Eye (tissue), 1 donor: ENCODE data around the gene CTSW.
"Not testable (repeated sequence)": the region's sequence is repeated elsewhere in the genome, so short reads cannot be mapped to it uniquely, and the experiment has no call there.

Experiments
- DNase-seq: peaks from one replicate; pipeline ENCODE4 v3.0.0-alpha.2; 2015

CTSW gene

GRCh38 chr11:65886826-65887722 lies 7.4 kb downstream of the CTSW start:
- DNase-seq, result no peak

GRCh38 chr11:65887723-65888162 lies 8.1 kb downstream of the CTSW start:
- no peak for DNase-seq

- peak; percentile 98 for DNase-seq
Observed at GRCh38 chr11:65888163-65888814, 8.7 kb downstream of the CTSW start, which contains the start of gene FIBP. TSS of gene FIBP (minus strand) at chr11:65888471. CDS start at chr11:65888418, 53 bp downstream.

GRCh38 chr11:65890324-65891218 lies 10.9 kb downstream of the CTSW start, which contains the start of gene CCDC85B:
TSS of gene CCDC85B (plus strand) at chr11:65890673. CDS start at chr11:65890784, 111 bp downstream.
- peak; percentile 98 for DNase-seq

- DNase-seq, result no peak
Observed at GRCh38 chr11:65891219-65892136, 11.8 kb downstream of the CTSW start.

- DNase-seq, result not testable (repeated sequence)
Observed at GRCh38 chr11:65892137-65892540, 12.5 kb downstream of the CTSW start.

- no peak for DNase-seq
Observed at GRCh38 chr11:65892661-65893317, 13.2 kb downstream of the CTSW start.

GRCh38 chr11:65894034-65894591 lies 14.5 kb downstream of the CTSW start:
- DNase-seq, result no peak

- no peak for DNase-seq
Observed at GRCh38 chr11:65895482-65895981, 15.9 kb downstream of the CTSW start.

GRCh38 chr11:65896034-65896999 lies 16.7 kb downstream of the CTSW start:
- no peak for DNase-seq

- no peak for DNase-seq
Observed at GRCh38 chr11:65897020-65897471, 17.4 kb downstream of the CTSW start.

- peak; percentile 10 for DNase-seq
Observed at GRCh38 chr11:65898656-65899355, 19.2 kb downstream of the CTSW start.

GRCh38 chr11:65899356-65900124 lies 19.9 kb downstream of the CTSW start:
- DNase-seq, result peak; percentile 56

- DNase-seq, result peak; percentile 74
Observed at GRCh38 chr11:65900125-65900898, 20.7 kb downstream of the CTSW start, which contains the start of gene FOSL1. TSS of gene FOSL1 (minus strand) at chr11:65900388. CDS start at chr11:65900339, 49 bp downstream.

- DNase-seq, result no peak
Observed at GRCh38 chr11:65900899-65901180, 21.2 kb downstream of the CTSW start.

- DNase-seq, result peak; percentile 33
Observed at GRCh38 chr11:65903068-65903481, 23.4 kb downstream of the CTSW start.

- DNase-seq, result no peak
Observed at GRCh38 chr11:65903715-65904114, 24.1 kb downstream of the CTSW start.
